Fibroblast of the aortic adventitia (primary cell): ENCODE data around the gene PARP16. TPM values are rescaled to one million over a fixed set of nuclear protein-coding genes. Genes with fewer than 3 reads are reported as not detected.

Source experiments
- DNase-seq: peaks from one replicate; pipeline ENCODE4 v3.0.0-alpha.2; 2010; ENCODE audit warnings: low read depth
- H3K4me3 ChIP-seq: 2 replicates; pipeline ENCODE4 v1.5.1; 2011; ENCODE audit warnings: low read depth, mild to moderate bottlenecking, control low read depth, low read length, moderate library complexity
- CTCF ChIP-seq: IDR thresholded peaks from 2 replicates; pipeline ENCODE4 v1.5.1; 2011; ENCODE audit warnings: mild to moderate bottlenecking, low read length, control low read depth, inconsistent platforms; ENCODE audit not compliant: insufficient read depth
- total RNA-seq: library from RNA; depleted of rRNA; stranded (reverse); fragments of >200 nt; gene quantifications from 2 replicates; pipeline ENCODE4 v1.2.3, GENCODE V29; 2012; ENCODE audit warnings: low replicate concordance

PARP16 gene
- total RNA-seq, 1 donor, result 4.7 TPM

DNA sequence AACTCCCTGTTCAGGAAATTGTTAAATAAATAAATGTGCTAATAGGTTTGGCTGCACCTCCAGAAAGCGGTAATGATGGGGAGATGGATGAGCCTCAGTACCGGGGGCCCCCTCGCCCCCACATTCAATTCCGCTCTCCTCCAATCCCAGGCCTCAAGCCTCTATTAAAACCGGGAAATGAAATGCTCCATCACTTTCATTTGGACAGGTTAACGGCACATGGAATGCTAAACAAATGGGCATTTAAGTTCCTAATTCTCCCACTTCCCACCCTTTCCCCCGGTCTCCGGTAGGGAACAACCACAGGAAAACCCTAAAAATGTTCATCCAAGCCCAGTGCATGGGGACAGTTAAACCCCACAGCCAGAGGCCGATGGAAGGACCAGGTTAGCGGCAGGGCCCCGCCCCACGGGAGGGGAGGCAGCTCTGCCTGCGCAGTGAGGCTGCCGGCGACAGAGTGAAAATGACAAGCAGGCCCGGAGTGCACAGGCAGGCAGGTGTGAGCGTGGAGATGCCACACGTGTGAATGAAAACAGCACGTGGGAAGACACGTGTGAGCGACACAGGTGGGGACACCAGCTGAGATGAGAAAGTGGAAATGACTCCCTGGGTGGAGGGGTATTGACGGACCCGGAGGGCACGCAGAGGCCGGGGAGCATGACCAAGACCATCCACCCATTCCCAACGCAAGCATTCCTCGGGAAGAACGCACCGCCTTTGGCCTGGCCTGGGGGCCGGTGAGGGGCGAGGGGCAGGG is 45.9 kb upstream of the PARP16 start:
- no peak for TF ChIP-seq CTCF
- no peak overlapping the region for H3K4me3 ChIP-seq
- no peak for DNase-seq

GRCh38 chr15:65331811-65332210 is 45.1 kb upstream of the PARP16 start:
- no peak for TF ChIP-seq CTCF
- no peak overlapping the region for H3K4me3 ChIP-seq

DNA sequence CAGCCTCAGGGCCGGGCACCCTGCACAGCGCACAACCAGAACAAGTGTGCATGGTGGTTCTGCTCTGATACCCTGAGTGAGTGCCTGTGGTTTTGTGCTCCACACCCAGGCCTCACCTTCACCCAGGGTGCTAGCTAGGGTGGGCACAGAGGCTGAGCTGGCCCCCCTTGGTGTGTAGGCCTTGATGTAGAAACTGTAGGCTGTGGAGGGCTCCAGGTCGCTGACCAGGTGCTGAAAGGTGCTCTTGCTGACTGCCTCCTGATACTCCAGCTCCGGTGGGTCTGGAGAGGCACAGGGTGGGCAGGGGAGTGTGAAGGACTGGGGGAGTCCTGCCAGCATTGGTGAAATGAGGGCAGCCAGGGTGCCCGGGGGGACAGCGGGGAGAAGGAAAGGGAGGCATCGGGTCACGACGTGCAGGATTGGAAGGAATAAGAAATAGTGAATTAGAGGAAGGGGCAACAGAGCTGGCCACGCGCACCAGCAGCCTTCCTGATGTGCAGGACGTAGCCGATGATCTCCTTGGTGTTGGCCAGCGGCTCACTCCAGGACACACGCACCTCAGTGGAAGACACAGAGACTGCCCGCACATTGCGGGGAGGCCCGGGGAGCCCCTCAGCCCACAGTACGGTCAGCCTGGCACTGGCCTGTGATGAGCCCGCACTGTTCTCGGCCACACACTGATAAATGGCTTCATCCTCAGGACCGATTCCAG is 44.4 kb upstream of the PARP16 start:
- H3K4me3 ChIP-seq, result no peak overlapping the region
- DNase-seq, result no peak
- no peak for TF ChIP-seq CTCF

More at GRCh38 chr15:65331811-65332210, 45.1 kb upstream of the PARP16 start:
- DNase-seq, result no peak

GRCh38 chr15:65329984-65330735 is 43.5 kb upstream of the PARP16 start:
- DNase-seq, result no peak
- no peak overlapping the region for H3K4me3 ChIP-seq
- no peak for TF ChIP-seq CTCF

- no peak for DNase-seq
- H3K4me3 ChIP-seq, result no peak overlapping the region
- no peak for TF ChIP-seq CTCF
These were observed 42.8 kb upstream of the PARP16 start for GRCh38 chr15:65329288-65329983.

DNA sequence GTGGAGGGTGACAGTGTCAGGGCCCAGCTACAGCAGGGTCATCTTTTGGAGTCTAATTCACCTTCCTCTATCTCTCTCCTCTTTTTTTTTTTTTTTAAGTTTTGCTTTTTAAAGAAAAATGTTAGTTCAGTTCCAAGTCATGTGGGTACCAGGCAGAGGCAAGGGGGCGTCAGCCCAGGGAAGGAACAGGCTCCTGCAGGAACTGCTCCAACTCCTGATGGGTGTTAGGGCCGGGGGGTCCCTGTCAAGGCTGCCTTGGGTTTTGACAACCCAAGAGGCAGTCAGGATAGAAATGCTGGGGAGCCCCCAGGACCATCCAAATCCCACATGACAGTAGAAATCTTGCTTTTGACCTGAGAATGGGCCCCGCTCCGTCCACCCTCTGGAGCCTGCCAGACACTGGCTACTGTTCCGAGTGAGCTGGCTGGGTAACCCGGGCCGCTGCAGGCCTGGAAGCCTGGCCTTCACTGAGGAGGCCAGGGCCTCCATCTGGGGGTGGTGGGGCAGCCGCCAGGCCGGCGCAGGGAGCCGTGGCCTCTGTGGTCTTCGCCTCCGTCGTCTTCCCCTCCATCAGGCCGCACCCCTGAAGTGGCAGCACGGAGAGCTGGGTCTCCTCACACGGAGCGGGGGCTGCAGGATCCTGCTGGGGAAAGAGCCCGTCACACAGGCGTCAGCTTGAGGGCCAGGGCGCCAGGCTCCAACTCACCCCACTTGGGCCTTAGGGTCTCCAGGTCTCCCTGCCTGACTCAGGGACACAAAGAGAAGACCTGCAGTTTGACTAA is 42.0 kb upstream of the PARP16 start:
- no peak overlapping the region for H3K4me3 ChIP-seq
- DNase-seq, result no peak
- no peak for TF ChIP-seq CTCF
